HG02938 (cell line): ENCODE data around the gene ST3GAL2.
"Not testable (repeated sequence)": the region's sequence is repeated elsewhere in the genome, so short reads cannot be mapped to it uniquely, and the experiment has no call there.

Source experiments
- ATAC-seq: cut with Tn5 transposase; IDR thresholded peaks from one replicate; pipeline ENCODE4 v1.9.1; 2021; ENCODE audit warnings: mild to moderate bottlenecking, moderate library complexity; ENCODE audit not compliant: unreplicated experiment

Gene ST3GAL2

GRCh38 chr16:70349783-70350182, 89.1 kb downstream of the ST3GAL2 start:
- no peak for ATAC-seq

- ATAC-seq, result no peak
These were observed 89.9 kb downstream of the ST3GAL2 start for GRCh38 chr16:70348991-70349390.

- no peak for ATAC-seq
These were observed 93.1 kb downstream of the ST3GAL2 start for GRCh38 chr16:70345840-70346239.

GRCh38 chr16:70342016-70342415, 96.9 kb downstream of the ST3GAL2 start:
- ATAC-seq, result no peak

GRCh38 chr16:70341600-70341999, 97.3 kb downstream of the ST3GAL2 start:
- ATAC-seq, result no peak

GRCh38 chr16:70337814-70338213, 101.1 kb downstream of the ST3GAL2 start:
- ATAC-seq, result no peak

- ATAC-seq, result not testable (repeated sequence)
These were observed 106.2 kb downstream of the ST3GAL2 start for GRCh38 chr16:70332728-70333127.

GRCh38 chr16:70331588-70332358, 107.1 kb downstream of the ST3GAL2 start:
- no peak for ATAC-seq

GRCh38 chr16:70331091-70331490, 107.8 kb downstream of the ST3GAL2 start:
- no peak for ATAC-seq
